Activated CD8-positive, alpha-beta memory T cell treated with anti-CD3 and anti-CD28 coated beads for 4 hours (primary cell): ENCODE measurements around the gene PLLP.

Source experiments
- DNase-seq, 2 donors: peaks; one replicate each; pipeline ENCODE4 v3.0.0-alpha.2; 2020; ENCODE audit warnings: low read depth in 2 of 2

Gene PLLP

GRCh38 chr16:57284209-57284951 lies at the start of gene PLLP:
PLLP (minus strand) TSS chr16:57284672; CDS start chr16:57284540, 132 bp downstream.
- no peak for DNase-seq

- no peak for DNase-seq
These were observed 48.9 kb upstream of the PLLP start for GRCh38 chr16:57333402-57333801.

GRCh38 chr16:57331355-57331754 lies 46.9 kb upstream of the PLLP start:
- DNase-seq: no peak

GRCh38 chr16:57329718-57330327 lies 45.4 kb upstream of the PLLP start:
- DNase-seq: no peak

- DNase-seq: no peak
These were observed 41.0 kb upstream of the PLLP start for GRCh38 chr16:57325458-57325857.

- no peak for DNase-seq
These were observed 40.3 kb upstream of the PLLP start for GRCh38 chr16:57324749-57325148.

- DNase-seq: no peak
These were observed 35.2 kb upstream of the PLLP start for GRCh38 chr16:57319646-57320045.

GRCh38 chr16:57318240-57318970 lies 33.9 kb upstream of the PLLP start:
- no peak for DNase-seq

GRCh38 chr16:57316390-57317017 lies 32.0 kb upstream of the PLLP start:
- DNase-seq: no peak

- DNase-seq: no peak
These were observed 30.9 kb upstream of the PLLP start for GRCh38 chr16:57315416-57315815.

GRCh38 chr16:57314161-57314785 lies 29.8 kb upstream of the PLLP start:
- DNase-seq: no peak

GRCh38 chr16:57313509-57313908 lies 29.0 kb upstream of the PLLP start:
- no peak for DNase-seq

GRCh38 chr16:57310801-57311200 lies 26.3 kb upstream of the PLLP start:
- DNase-seq: no peak

- no peak for DNase-seq
These were observed 23.6 kb upstream of the PLLP start for GRCh38 chr16:57308041-57308440.

- DNase-seq: no peak
These were observed 22.9 kb upstream of the PLLP start for GRCh38 chr16:57307365-57307764.

- DNase-seq: no peak
These were observed 22.3 kb upstream of the PLLP start for GRCh38 chr16:57306676-57307341.

GRCh38 chr16:57305159-57305811 lies 20.8 kb upstream of the PLLP start:
- no peak for DNase-seq

GRCh38 chr16:57304169-57305061 lies 19.9 kb upstream of the PLLP start:
- DNase-seq: no peak

GRCh38 chr16:57303910-57304168 lies 19.4 kb upstream of the PLLP start:
- DNase-seq: no peak
